Stimulated activated naive CD8-positive, alpha-beta T cell treated with anti-CD3 and anti-CD28 coated beads, Interleukin-15, Interleukin-2, amounts not matched to agents 100 U/mL and 50 U/mL, for 24 hours (primary cell): ENCODE results near the gene SEPTIN3.

Experiments used
- ATAC-seq: fragments of 150-1000 bp; cut with Tn5 transposase; one replicate; pipeline ENCODE4 v1.10.0; 2021
- DNase-seq: peaks from one replicate; pipeline ENCODE4 v3.0.0; 2021

The SEPTIN3 gene

GRCh38 chr22:41975299-41976069 lies 6.2 kb downstream of the SEPTIN3 start:
- DNase-seq = no peak
- ATAC-seq = no peak

DNA sequence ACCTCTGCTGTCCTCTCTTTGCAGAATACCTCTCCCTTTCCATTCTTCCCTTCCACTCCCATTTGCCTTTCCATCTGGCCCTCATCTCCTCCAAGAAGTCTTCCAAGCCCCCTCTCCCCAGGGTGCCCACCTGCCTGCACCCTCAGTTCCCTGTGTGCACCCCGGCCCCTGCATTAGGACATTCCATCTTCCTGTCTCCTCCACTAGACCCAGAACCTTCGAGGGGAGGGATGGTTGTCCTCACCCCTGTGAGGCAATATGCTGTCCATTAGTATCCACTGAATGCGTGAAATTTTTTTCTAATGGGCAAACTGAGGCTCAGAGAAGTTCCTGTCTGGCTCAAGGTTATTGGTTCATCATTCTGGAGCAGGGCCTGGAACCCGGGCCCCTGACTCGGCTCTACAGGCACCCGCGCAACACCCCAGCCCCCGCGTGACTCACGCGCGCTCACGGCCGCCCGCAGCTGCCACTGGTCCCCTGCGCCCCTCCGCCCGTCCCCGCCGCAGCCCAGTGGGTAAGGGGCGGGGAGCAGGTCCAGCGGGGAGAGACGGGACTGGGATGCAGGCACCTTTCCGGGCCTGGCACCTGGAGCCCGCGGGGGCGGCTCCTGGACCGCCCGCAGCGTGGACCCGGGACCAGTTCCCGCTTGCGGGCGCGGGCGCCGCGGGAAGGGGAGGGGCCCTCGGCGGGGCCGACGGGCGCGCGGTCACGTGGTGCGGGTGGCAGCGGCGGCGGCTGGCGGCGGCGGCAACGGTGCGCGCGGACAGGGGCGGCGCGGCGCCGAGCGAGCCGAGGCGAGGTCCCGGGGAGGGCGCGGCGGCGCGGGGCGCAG lies 7.0 kb downstream of the SEPTIN3 start:
- ATAC-seq (peak; percentile 19), DNase-seq (peak; percentile 57)

DNA sequence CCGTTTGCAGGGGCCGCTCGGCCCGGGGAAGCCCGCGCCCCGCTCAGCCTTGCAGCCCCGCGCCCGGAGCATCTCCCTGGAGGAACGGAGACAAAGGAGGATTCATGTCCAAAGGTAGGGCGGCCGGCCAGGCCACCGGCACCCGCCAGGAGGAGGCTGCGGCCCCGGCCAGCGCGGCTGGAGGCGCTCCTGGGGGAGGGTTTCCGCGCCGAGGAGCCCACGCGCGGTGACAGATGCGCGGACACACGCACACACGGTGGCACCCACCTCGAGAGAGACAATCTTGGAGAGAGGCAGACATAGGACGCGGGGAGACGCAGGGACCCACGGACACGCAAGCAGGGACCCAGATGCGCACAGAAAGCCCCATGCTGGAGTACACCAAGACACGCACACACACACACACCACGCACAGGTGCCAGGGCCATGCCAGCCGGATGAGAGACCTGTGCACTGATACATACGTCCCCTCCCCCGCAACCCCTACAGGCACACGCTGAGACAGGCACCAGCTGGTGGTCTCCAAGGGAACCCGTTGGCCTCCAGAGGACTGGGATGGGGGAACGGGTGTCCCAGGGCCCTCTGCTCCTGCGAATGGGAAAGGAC lies 7.8 kb downstream of the SEPTIN3 start:
- DNase-seq (no peak), ATAC-seq (no peak)

DNA sequence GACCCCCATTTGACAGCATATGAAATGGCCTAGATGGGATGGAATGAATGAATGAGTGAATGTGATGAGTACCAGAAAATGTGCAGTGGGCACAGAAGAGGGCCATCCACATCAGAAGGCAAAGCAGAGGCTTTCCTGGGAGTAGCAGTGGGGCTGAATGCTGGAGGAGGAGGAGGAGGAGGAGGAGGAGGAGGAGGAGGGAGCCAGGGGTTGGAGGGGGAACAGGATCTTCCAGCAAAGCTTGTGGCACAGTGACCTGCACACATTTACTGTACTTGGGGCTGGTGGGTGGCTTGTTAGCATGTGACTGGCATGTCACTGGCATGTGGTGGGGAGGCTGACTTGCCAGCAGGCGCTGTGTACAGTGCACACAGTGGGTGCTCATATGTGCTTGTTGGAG lies 9.5 kb downstream of the SEPTIN3 start:
- ATAC-seq (no peak), DNase-seq (no peak)

DNA sequence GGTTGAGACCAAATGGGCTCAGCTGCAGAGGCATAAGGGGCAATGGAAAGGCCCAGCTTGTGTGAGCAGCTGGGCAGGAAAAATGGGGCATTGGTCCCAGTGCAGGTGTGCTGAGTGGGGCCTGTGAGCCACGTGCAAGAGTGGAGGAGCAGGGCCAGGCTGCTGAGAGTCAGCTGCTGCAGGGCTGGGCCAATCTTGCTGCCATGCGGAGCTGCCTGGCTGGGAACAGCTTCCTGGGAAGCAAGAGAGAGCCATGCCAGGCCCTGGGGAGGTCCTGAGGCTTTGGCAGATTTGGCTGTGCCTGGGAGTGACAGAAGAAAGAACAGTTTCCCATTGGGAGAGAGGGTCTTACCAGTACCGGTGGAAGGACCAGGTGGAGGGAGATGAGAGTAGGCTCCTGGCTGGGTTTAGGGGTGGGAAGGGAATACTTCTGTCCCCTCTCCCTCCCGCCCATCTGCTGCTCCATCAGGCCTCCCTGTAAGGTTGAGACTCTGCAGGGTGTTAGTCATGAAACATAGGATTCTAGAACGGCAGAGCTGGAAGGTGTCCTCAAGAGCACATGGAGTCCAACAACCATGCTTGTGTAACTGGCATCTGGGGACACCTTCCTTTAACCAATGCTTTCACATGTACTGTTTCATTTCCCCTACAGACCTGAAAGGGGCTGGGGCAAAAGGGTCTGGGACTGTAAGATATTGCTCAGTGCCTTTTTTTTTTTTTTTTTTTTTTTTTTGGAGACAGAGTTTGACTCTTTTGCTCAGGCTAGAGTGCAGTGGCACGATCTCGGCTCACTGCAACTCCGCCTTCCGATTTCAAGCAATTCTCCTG lies 10.4 kb downstream of the SEPTIN3 start:
- DNase-seq = no peak
- no peak for ATAC-seq

DNA sequence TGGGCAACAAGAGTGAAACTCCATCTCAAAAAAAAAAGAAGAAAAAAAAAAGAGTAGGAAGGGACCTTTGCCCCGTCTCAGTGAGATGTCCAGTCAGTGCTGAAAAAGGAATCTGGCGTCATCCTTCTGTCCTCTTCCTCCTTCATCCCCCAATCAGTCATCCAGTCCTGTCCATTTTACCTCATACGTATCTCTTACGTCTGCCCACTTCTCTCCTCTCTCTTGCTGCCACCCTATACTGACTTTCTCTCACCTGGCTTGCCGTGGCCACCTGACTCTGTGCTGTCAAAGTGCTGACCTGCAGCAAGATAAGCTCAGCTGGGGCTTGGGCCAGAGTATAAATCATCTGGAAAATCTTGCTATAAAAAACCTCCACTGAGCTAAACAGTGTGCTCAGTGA lies 13.6 kb downstream of the SEPTIN3 start:
- DNase-seq (no peak), ATAC-seq (no peak)

GRCh38 chr22:41983513-41984405 lies 14.5 kb downstream of the SEPTIN3 start:
- DNase-seq (no peak), ATAC-seq (no peak)

DNA sequence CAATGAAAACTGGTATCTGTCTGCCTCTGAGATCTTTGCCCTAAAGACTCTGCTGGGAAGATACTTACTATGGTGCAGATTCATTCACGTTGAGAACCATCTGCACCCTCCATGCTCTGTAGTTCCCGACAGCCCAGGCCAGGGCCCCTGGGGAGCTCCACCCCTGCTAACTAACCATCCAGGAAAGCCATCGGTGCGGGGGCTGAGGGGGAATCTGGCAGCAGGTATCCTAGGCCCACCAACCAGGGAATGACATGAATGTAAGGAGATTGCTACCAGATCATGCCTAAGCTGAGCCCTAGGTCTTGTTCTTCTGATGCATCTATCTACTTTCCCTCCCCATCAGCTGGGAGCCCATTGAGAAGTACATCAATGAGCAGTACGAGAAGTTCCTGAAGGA lies 18.0 kb downstream of the SEPTIN3 start:
- no peak for ATAC-seq
- no peak for DNase-seq

DNA sequence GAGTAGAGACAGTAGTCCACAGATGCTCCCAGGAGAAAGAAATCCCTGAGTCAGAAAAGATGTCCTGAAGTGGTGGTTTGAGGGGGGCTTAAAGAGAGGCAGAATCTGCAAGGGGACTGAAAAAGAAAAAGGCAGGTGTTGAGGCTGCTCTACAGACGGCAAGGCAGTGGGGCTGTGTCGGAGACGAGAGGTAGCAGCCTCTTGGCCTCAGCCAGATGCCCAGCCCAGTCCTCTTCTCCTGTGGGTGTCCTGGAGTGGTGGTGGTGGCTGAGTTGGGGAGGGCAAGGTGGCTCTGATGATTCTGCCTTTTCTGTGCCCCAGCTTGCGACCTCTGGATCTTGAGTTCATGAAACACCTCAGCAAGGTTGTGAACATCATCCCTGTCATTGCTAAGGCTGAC lies 20.0 kb downstream of the SEPTIN3 start:
- no peak for DNase-seq
- ATAC-seq = no peak

DNA sequence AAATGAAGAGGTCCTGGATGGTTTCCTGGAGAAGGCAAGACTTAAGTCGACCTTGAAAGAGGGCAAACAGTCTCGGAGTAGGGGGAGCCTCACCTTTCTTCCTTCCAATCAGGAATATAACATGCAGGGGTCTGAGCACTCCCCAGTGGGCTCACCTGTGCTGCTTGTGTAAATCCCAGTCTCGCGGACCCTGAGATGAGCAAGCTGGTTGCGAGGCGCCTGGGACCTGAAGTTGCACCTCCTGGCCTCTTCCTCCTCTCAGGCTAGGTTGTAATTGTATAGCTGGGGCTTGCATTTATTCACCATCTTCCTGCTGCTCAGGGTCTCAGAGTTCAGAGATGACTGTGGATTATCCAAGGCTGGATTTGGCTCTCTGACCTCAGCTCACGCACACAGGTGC lies 21.9 kb downstream of the SEPTIN3 start:
- no peak for ATAC-seq
- no peak for DNase-seq

DNA sequence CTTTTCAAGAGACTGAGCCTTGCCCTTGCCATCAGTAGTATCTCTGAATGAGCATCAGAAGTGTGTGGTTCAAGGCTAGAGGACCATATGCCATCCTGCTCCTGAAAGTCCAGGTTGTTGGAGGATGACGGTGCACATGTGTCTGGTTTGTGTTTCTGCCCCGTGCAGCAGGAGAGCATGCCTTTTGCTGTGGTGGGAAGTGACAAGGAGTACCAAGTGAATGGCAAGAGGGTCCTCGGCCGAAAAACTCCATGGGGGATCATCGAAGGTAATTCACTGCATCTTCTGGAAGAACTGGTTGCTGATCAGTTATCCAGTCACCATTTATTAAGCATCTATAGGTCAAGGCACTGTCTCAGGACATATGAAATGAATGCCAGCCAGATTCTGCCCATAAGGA lies 23.3 kb downstream of the SEPTIN3 start:
- no peak for ATAC-seq
- no peak for DNase-seq

DNA sequence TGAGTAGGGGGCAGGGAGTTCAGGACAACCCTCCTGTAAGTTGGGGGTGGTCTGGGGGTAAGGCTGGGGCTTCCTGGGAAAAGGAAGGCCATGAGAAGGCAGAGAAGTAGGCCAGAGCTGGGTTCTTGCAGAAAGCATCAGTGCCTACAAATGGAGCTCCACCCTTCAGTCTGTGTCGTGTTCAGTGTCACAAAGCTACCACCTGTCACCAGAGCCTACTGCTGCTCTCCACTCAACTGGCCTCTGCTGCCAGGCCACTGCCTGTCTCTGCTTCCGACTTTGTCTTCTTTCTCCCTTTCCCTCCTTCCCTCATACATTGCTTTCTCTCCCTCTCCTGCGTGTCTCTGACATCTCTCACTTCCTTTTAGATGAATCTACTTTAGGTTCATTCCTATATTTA lies 26.0 kb downstream of the SEPTIN3 start:
- no peak for ATAC-seq
- DNase-seq = no peak

- DNase-seq = no peak
- no peak for ATAC-seq
Observed at GRCh38 chr22:41996826-41997225, 27.6 kb downstream of the SEPTIN3 start.

DNA sequence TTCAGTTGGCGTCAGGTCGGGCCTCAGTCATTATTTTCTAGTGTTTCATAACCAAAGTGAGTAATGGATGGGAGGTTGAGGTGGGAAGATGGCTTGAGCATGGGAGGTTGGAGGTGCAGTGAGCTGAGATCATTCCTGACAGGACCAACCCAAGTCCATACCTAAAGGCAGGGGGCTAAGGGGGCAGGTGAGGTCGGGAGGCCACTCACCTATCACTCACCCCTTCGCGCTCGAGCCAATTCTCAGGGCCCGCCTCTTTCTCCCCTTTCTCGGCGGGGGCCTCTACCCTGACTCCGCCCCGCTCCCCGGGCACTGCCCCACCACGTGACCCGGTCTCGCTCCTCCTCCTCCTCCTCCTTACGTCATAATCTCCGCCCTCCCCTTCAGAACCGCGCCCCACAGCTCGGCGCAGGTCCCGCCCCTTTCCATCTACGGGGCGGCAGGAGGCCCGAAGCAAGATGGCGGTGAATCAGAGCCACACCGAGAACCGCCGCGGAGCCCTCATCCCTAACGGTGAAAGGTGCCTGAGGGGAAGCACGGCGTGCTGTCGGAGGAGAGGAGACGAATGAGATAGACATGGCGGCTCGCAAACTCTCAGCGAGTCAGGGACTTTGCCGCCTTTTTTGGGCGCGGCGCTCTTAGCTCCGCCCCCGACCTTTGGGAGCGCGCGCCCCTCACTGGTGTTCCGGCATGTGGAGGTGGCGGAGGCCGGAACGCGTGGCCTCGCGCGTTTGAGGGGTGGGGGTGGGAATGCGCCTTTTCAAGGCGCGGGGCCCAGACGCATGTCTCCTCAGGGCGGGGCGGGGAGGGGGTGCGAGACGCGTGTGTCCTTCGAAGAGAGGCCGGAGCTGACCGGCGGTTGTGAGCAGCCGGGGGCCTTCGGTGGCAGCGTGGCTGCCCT lies 29.4 kb downstream of the SEPTIN3 start, which contains the start of gene WBP2NL:
Gene WBP2NL, plus strand, starts transcription at position 428 of the 901 bp plus-strand sequence. Its CDS starts 31 bp downstream, at position 459.
- DNase-seq (peak; percentile 86), ATAC-seq (peak; percentile 92)

- DNase-seq (no peak), ATAC-seq (no peak)
Observed at GRCh38 chr22:42000466-42000865, 31.2 kb downstream of the SEPTIN3 start.

DNA sequence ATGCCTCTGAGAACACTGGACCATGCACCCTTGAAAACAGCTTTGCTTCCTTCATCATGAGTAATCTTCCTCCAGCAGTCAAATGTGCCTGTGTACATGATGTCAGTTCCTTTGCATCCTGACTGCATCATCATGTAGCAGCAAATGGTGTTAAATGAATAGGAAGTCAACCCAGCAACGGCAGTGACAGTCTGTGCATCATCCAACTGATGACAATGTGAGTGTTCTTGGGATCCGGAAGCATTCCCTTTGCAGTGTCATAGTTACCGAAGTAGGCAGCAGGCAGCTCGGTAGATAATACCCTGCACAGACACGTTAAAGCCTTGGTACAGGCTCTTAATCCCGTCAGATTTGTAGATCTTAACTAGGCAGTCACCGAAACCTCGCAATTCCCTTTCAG lies 31.9 kb downstream of the SEPTIN3 start:
- ATAC-seq = no peak
- DNase-seq = no peak

GRCh38 chr22:42001706-42002105 lies 32.5 kb downstream of the SEPTIN3 start:
- DNase-seq (no peak), ATAC-seq (no peak)

- DNase-seq = no peak
- ATAC-seq = no peak
Observed at GRCh38 chr22:42007922-42008321, 38.7 kb downstream of the SEPTIN3 start.

DNA sequence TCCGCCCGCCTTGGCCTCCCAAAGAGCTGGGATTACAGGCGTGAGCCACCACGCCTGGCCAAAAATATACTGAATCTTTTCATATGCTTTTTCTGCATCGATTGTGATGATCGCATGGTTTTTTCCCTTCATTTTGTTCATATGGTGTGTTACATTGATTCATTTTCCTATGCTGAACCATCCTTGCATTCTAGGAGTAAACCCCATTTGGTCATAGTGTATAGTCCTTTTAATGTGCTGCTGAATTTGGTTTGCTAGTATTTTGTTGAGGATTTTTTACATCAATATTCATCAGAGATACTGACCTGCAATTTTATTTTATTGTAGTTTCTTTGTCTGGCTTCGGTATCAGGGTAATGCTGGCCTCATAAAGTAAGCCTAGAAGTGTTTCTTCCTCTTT lies 41.5 kb downstream of the SEPTIN3 start:
- ATAC-seq = no peak
- DNase-seq = no peak

DNA sequence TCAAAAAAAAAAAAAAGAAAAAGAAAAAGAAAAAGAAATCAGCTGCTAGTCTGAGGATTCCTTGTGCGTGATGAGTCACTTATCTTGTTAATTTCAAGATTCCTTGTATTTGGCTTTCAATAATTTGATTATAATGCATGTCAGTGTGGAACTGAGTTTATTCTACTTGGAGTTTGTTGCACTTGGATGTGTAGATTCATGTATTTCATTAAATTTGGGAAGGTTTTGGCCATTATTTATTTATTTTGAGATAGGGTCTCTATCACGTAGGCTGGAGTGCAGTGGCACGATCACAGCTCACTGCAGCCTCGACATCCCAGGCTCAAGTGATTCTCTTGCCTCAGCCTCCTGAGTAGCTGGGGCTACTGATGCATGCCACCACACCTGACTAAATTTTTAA lies 44.1 kb downstream of the SEPTIN3 start:
- ATAC-seq = no peak
- no peak for DNase-seq
